Heart right ventricle (tissue), 16 donors: Measurements from ENCODE around the gene ATP2B2. TPM values are rescaled to one million over a fixed set of nuclear protein-coding genes. Genes with fewer than 3 reads are reported as not detected.

Experiments
- ATAC-seq, 8 donors: fragments of 200-7000 bp; cut with Tn5 transposase; one replicate each; pipeline ENCODE4 v1.9.1; 2020; ENCODE audit warnings: mild to moderate bottlenecking in 8 of 8, moderate library complexity in 8 of 8, moderate number of reproducible peaks in 1 of 8
- DNase-seq, 2 donors: peaks; one replicate each; pipeline ENCODE4 v3.0.0-alpha.2; 2020
- H3K27ac ChIP-seq, 10 donors: fragments of 200-600 bp; sonication (generic) in 2 of 10; one replicate each; pipeline versions ENCODE4 v1.5.0 to v1.8.0; 2020 to 2022; ENCODE audit warnings: mild to moderate bottlenecking in 3 of 10
- H3K27me3 ChIP-seq, 7 donors: fragments of 200-600 bp; one replicate each; pipeline ENCODE4 v1.8.0; 2021 to 2022; ENCODE audit warnings: mild to moderate bottlenecking in 2 of 7
- H3K36me3 ChIP-seq, 9 donors: fragments of 200-600 bp; sonication (generic) in 1 of 9; one replicate each; pipeline versions ENCODE4 v1.5.0 to v1.8.0; 2020 to 2022; ENCODE audit warnings: mild to moderate bottlenecking in 2 of 9
- H3K4me1 ChIP-seq, 9 donors: fragments of 200-600 bp; sonication (generic) in 1 of 9; one replicate each; pipeline versions ENCODE4 v1.5.0 to v1.8.0; 2020 to 2022; ENCODE audit warnings: mild to moderate bottlenecking in 4 of 9
- H3K4me3 ChIP-seq, 10 donors: fragments of 200-600 bp; sonication (generic) in 2 of 10; one replicate each; pipeline versions ENCODE4 v1.5.0 to v1.8.0; 2020 to 2022; ENCODE audit warnings: mild to moderate bottlenecking in 7 of 10, moderate library complexity in 2 of 10
- H3K9me3 ChIP-seq, 11 donors: fragments of 200-600 bp in 10 of 11; sonication (generic) in 2 of 11; one replicate each; pipeline versions ENCODE4 v1.5.0 to v1.8.0; 2013 to 2022; ENCODE audit warnings: mild to moderate bottlenecking in 2 of 11, control low read depth in 1 of 11, moderate library complexity in 1 of 11
- WGBS, 2 donors: extraction: QIAGEN DNeasy Blood & Tissue Kit; methylation state at CpG; one replicate each; pipeline ENCODE4 v1.1.7; 2013; ENCODE audit warnings: inconsistent platforms in 1 of 2; 5-methylcytosine and 5-hydroxymethylcytosine counted together
- intact Hi-C, 10 donors: fragments of 100-400 bp; cut with DNase I; formaldehyde crosslinking; loops; one replicate each; pipeline versions ENCODE4 v1.11.1 to v1.14.2; 2022
- polyA plus RNA-seq, 2 donors: library from polyadenylated mRNA; stranded (reverse); fragments of 200-250 nt; gene quantifications; one replicate each; pipeline ENCODE4 v1.2.3, GENCODE V29; 2013
- total RNA-seq, 10 donors: library from RNA; stranded (reverse); fragmentation: NEBNext Ultra II Directional in 3 of 10; extraction: Animal tissue kit (Norgen Biotek cat#: 25700) in 3 of 10; gene quantifications; one replicate each; pipeline versions ENCODE4 v1.2.1 to v1.2.4, GENCODE V29; 2021 to 2023
- TF ChIP-seq, protein P1 (sequence below), 9 donors: fragments of 200-600 bp; sonication (generic) in 2 of 9; IDR thresholded peaks; one replicate each; pipeline versions ENCODE4 v1.5.0 to v1.8.0; 2021 to 2022; ENCODE audit warnings: antibody characterized with exemption in 9 of 9, mild to moderate bottlenecking in 5 of 9, moderate library complexity in 1 of 9
- donor health status: Arrhythmogenic right ventricular cardiomyopathy.
- donor health status: ischemic (EF 13 %, LVEDD 7.1; RV severe dilation, severe dysfunction).
- donor health status: healthy with polysubstance abuse.
- donor health status: DM: no; HTN: yes; CAD: no.
- donor health status: DM: no; HTN: no; CAD: no.
- donor health status: ischemic (EF 25% LVEDD 6.9; RV normal size, moderate dysfunction).
- donor health status: ischemic (EF 25% LVEDD 5.7; RV mildly dilated, moderate dysfunction).
- donor health status: healthy.
- donor health status: DM: yes; HTN: yes; CAD: no.
- donor health status: Ischemic cardiomyopathy.
- donor health status: ischemic (EF 35%, LVEDD 5.7; RV mildly dilated, moderate dysfunction).
- donor health status: nonischemic (EF 11% LVEDD 7.7; RV severe dilation, severe dysfunction).
- donor health status: DM: yes; HTN: yes; CAD: no.
- donor health status: PGD.
- donor health status: ischemic (EF 29% LVEDD 5.4; RV normal size, mild dysfunction).
- donor health status: nonischemic (EF 23%, LVEDD 6.1; RV moderate dilation, normal function).

ATP2B2 gene
- total and polyA plus RNA-seq, 12 donors = under 0.01 to 0.30 (median 0.11) TPM; not detected in 4

DNA sequence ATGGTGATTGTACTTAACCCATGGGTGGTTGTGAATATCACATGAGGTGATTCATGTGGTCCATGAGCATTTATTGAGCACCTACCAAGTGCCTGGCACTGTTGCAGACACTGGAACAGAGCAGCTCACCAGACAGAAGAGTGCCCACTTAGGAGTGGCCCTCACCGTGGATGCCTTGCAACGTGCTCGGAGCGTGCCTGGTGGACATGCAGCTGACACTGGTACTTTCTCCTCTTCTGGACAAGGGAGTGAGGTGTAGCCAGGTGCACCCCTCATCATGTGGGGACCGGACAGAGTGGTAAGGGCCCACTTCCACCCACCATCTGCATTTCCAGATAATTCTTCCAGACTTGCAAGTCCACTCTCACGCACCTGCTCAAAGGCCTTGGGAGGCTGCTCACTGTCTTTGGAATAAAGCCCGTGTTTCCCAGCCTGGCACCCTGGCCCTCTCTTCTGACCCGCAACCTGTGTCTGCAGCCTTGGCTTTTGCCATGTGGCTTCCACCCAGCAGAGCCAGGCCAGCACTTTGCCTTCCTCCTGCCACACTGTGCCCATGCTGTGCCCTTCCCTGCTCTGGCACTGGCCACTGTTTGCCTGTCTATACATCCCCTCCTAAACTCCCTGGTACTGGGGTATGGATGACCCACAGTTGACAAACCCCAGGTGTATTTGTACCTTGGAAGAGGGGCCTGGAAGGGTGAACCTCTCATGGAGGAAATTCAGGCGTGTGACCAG lies 93.6 kb downstream of the ATP2B2 start:
- ATAC-seq (no peak), DNase-seq (no peak)
- Histone ChIP-seq H3K4me3 (no peak overlapping the region), H3K4me1 (no peaks in the 10 kb centered on the region), H3K27me3 (peaks cover 0 to 5% (median 0%) of the 10 kb centered on the region in 7 donors), H3K9me3 (no peaks in the 10 kb centered on the region), H3K27ac (no peak overlapping the region), H3K36me3 (no peaks in the 10 kb centered on the region)
- WGBS, 2 donors = 95% methylated on average over 9 of the region's 9 CpGs
- intact Hi-C loops = no loop called here
- TF ChIP-seq, protein P1, sequence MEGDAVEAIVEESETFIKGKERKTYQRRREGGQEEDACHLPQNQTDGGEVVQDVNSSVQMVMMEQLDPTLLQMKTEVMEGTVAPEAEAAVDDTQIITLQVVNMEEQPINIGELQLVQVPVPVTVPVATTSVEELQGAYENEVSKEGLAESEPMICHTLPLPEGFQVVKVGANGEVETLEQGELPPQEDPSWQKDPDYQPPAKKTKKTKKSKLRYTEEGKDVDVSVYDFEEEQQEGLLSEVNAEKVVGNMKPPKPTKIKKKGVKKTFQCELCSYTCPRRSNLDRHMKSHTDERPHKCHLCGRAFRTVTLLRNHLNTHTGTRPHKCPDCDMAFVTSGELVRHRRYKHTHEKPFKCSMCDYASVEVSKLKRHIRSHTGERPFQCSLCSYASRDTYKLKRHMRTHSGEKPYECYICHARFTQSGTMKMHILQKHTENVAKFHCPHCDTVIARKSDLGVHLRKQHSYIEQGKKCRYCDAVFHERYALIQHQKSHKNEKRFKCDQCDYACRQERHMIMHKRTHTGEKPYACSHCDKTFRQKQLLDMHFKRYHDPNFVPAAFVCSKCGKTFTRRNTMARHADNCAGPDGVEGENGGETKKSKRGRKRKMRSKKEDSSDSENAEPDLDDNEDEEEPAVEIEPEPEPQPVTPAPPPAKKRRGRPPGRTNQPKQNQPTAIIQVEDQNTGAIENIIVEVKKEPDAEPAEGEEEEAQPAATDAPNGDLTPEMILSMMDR (IDR thresholded peaks at IDR 0.05) = no peak

DNA sequence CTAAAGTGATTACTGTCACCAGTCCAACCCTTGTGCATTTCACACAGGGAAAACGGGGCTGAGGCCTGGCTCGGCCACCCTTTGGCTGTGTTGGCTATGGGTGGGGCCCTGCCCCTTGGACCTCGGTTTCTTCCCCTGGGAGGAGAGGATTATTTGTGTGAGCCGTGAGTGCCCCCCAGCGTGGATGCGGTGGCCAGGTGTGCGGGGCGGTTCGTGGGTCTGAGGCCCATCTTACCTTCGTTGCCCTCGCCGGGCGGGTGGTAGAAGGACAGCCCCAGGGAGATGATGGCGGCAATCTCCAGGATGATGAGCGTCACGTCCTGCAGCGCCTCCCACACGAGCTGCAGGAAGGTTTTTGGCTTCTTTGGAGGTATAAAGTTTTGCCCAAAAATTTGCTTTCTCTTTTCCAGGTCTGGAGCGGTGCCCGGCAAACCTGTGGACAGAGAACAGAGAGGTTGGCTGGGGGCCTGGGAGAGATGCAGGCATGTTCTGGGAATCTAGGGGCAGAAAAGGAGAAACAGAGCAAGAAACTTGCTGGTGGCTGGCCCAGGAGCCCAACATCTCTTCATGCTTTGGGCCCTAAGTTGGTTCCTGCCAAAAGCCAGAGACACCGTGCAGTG lies 94.9 kb downstream of the ATP2B2 start:
- Histone ChIP-seq H3K36me3 (no peaks in the 10 kb centered on the region), H3K27ac (no peak overlapping the region), H3K4me3 (no peak overlapping the region), H3K9me3 (no peaks in the 10 kb centered on the region), H3K27me3 (no peaks in the 10 kb centered on the region), H3K4me1 (no peaks in the 10 kb centered on the region)
- intact Hi-C loops = no loop called here
- no peak for DNase-seq
- no peak for ATAC-seq
- WGBS, 2 donors = 89 to 92% methylated on average over 21 of the region's 21 CpGs
- TF ChIP-seq, protein P1 (IDR thresholded peaks at IDR 0.05) = no peak

DNA sequence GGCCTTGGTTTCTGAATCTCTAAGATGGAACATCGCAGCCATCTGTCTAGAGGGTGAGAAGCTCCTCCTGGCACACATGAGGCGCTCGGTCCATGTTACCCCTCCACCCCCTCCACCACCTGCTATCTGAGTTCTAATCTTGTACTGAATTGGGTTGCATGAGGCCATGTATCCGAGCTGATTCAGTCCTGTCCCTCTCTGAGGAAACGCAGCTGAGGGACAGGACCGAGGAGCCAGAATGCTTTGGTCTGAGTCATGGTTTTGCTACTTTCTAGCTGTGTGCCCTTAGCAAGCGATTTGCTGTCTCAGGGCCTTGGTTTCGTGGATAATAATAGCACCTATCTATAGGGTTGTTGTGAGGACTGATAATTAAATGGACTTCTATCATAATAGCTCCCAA lies 96.7 kb downstream of the ATP2B2 start:
- ATAC-seq = no peak
- 84 to 85% methylated on average over 8 of the region's 8 CpGs for WGBS, 2 donors

DNA sequence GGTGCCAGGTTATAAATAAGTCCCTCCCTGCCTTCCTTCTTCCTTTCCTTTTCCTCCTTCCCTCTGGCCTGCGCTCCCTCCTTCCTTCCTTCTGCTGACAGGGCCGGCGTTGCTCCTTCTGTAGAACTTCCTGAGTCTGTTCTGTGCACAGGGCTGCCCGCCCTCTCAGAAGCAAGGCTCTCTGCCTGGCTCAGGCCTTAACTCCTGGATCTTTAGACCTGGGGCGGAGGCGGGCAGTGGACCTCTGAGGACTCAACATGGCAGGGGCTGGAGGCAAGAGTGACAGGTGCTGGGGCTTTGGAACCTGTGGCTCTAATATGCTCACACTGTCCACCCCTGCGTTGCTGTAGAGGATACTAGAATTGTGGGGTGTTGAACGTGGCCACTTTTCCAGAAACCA lies 98.0 kb downstream of the ATP2B2 start:
- TF ChIP-seq, protein P1 (IDR thresholded peaks at IDR 0.05) = no peak
- DNase-seq (no peak), ATAC-seq (no peak)
- H3K4me3 ChIP-seq = no peak overlapping the region
- WGBS, 2 donors = 79 to 82% methylated on average over 8 of the region's 8 CpGs
- no peaks in the 10 kb centered on the region for H3K4me1 ChIP-seq
- no peaks in the 10 kb centered on the region for H3K9me3 ChIP-seq
- H3K36me3 ChIP-seq = no peaks in the 10 kb centered on the region
- intact Hi-C loops = no loop called here
- no peaks in the 10 kb centered on the region for H3K27me3 ChIP-seq
- H3K27ac ChIP-seq = no peak overlapping the region

More for the DNA sequence above, 96.7 kb downstream of the ATP2B2 start:
- no peak overlapping the region for H3K4me3 ChIP-seq
- DNase-seq = no peak
- H3K9me3 ChIP-seq = no peaks in the 10 kb centered on the region
- H3K27me3 ChIP-seq = no peaks in the 10 kb centered on the region
- intact Hi-C loops = no loop called here
- no peaks in the 10 kb centered on the region for H3K4me1 ChIP-seq
- TF ChIP-seq, protein P1 (IDR thresholded peaks at IDR 0.05) = no peak
- no peaks in the 10 kb centered on the region for H3K36me3 ChIP-seq
- H3K27ac ChIP-seq = no peak overlapping the region
